Smooth muscle cell (in vitro differentiated cells): ENCODE results near the gene LSM4. TPM values are rescaled to one million over a fixed set of nuclear protein-coding genes. Genes with fewer than 3 reads are reported as not detected.

Experiments used
- DNase-seq: peaks from one replicate; lab custom pipeline; 2025; ENCODE audit not compliant: unreplicated experiment; lab: John Stamatoyannopoulos, UW
- H2AFZ ChIP-seq: fragments of 200-600 bp; sonication (generic); 2 replicates; pipeline ENCODE4 v1.6.0; 2016; ENCODE audit warnings: antibody characterized with exemption, low read depth, mild to moderate bottlenecking
- H3F3A ChIP-seq: fragments of 200-600 bp; sonication (generic); 2 replicates; pipeline ENCODE4 v1.6.0; 2017; ENCODE audit warnings: antibody characterized with exemption, low read depth
- H3K27ac ChIP-seq: fragments of 200-600 bp; sonication (generic); 2 replicates; pipeline ENCODE4 v1.5.1; 2016; ENCODE audit warnings: low read depth, mild to moderate bottlenecking
- H3K27me3 ChIP-seq: fragments of 200-600 bp; sonication (generic); 2 replicates; pipeline ENCODE4 v1.6.1; 2016; ENCODE audit warnings: low read depth, mild to moderate bottlenecking
- H3K36me3 ChIP-seq: fragments of 200-600 bp; sonication (generic); 2 replicates; pipeline ENCODE4 v1.5.1; 2016; ENCODE audit warnings: low read depth
- H3K4me1 ChIP-seq: fragments of 200-600 bp; sonication (generic); 2 replicates; pipeline ENCODE4 v1.5.1; 2016; ENCODE audit warnings: low read depth
- H3K4me2 ChIP-seq: fragments of 200-600 bp; sonication (generic); 2 replicates; pipeline ENCODE4 v1.6.0; 2016; ENCODE audit warnings: mild to moderate bottlenecking
- H3K4me3 ChIP-seq: fragments of 200-600 bp; sonication (generic); 2 replicates; pipeline ENCODE4 v1.5.1; 2016; ENCODE audit warnings: mild to moderate bottlenecking
- H3K79me2 ChIP-seq: fragments of 200-600 bp; sonication (generic); 2 replicates; pipeline ENCODE4 v1.6.0; 2016; ENCODE audit warnings: low read depth, mild to moderate bottlenecking
- H3K9ac ChIP-seq: fragments of 200-600 bp; sonication (generic); 2 replicates; pipeline ENCODE4 v1.6.0; 2016; ENCODE audit warnings: low read depth
- H3K9me3 ChIP-seq: fragments of 200-600 bp; sonication (generic); replicated peaks from 2 replicates; pipeline ENCODE4 v1.5.1; 2016; ENCODE audit warnings: low read depth
- H4K20me1 ChIP-seq: fragments of 200-600 bp; sonication (generic); 2 replicates; pipeline ENCODE4 v1.6.0; 2016; ENCODE audit warnings: low read depth
- CTCF ChIP-seq: fragments of 200-600 bp; sonication (generic); IDR thresholded peaks from 2 replicates; pipeline ENCODE4 v1.5.1; 2017; ENCODE audit warnings: borderline replicate concordance, mild to moderate bottlenecking, antibody characterized with exemption; ENCODE audit not compliant: insufficient read depth, poor library complexity, severe bottlenecking
- WGBS: methylation state at CpG from one replicate; pipeline ENCODE4 v1.1.7; 2016; ENCODE audit warnings: low lambda C conversion rate; 5-methylcytosine and 5-hydroxymethylcytosine counted together
- polyA plus RNA-seq: library from polyadenylated mRNA; unstranded; fragments of >200 nt; fragmentation: Nextera tagmentation; extraction: Ambion mirVana; gene quantifications from 2 replicates; pipeline ENCODE4 v1.2.1, GENCODE V29; 2016
- total RNA-seq: library from RNA; depleted of rRNA; stranded (reverse); fragments of >200 nt; gene quantifications from 2 replicates; pipeline ENCODE4 v1.2.3, GENCODE V29; 2014

The LSM4 gene
- total and polyA plus RNA-seq, 2 experiments from 2014 or later: 116 to 156 TPM

GRCh38 chr19:18342090-18342632, 19.3 kb upstream of the LSM4 start:
- WGBS: 88% methylated on average over 8 of the region's 8 CpGs
- H3K4me2 ChIP-seq: no peak overlapping the region
- no peak for DNase-seq

GRCh38 chr19:18340990-18341868, 18.4 kb upstream of the LSM4 start:
- no peaks in the 10 kb centered on the region for H3K79me2 ChIP-seq
- no peaks in the 10 kb centered on the region for H3F3A ChIP-seq
- H3K27ac ChIP-seq: no peak overlapping the region
- H4K20me1 ChIP-seq: no peaks in the 10 kb centered on the region
- H3K4me3 ChIP-seq: peak overlapping the region; percentile 83
- peak overlapping the region; percentile 79 for H2AFZ ChIP-seq
- no peak for TF ChIP-seq CTCF
- WGBS: 4% methylated on average over 13 of the region's 18 CpGs
- H3K9me3 ChIP-seq: no peaks in the 10 kb centered on the region
- H3K9ac ChIP-seq: peak overlapping the region; percentile 58
- DNase-seq: peak; percentile 5
- no peaks in the 10 kb centered on the region for H3K27me3 ChIP-seq
- no peaks in the 10 kb centered on the region for H3K36me3 ChIP-seq
- H3K4me2 ChIP-seq: peak overlapping the region; percentile 96
- peaks cover 9% of the 10 kb centered on the region for H3K4me1 ChIP-seq

More at GRCh38 chr19:18342090-18342632, 19.3 kb upstream of the LSM4 start:
- Histone ChIP-seq H4K20me1 (no peaks in the 10 kb centered on the region), H3K36me3 (no peaks in the 10 kb centered on the region), H2AFZ (no peak overlapping the region), H3K4me3 (no peak overlapping the region), H3F3A (no peaks in the 10 kb centered on the region), H3K9ac (no peak overlapping the region), H3K27me3 (no peaks in the 10 kb centered on the region), H3K27ac (no peak overlapping the region), H3K79me2 (no peaks in the 10 kb centered on the region), H3K4me1 (peaks cover 9% of the 10 kb centered on the region), H3K9me3 (no peaks in the 10 kb centered on the region)
- no peak for TF ChIP-seq CTCF

GRCh38 chr19:18340190-18340989, 17.5 kb upstream of the LSM4 start, which contains the start of gene PGPEP1:
Gene PGPEP1 (plus strand): TSS chr19:18340598. CDS start chr19:18340682, 84 bp downstream.
- peaks cover 9% of the 10 kb centered on the region for H3K4me1 ChIP-seq
- H3F3A ChIP-seq: no peaks in the 10 kb centered on the region
- H3K9ac ChIP-seq: peak within 1 kb of the TSS; percentile 58
- 13% methylated on average over 39 of the region's 69 CpGs for WGBS
- peak within 1 kb of the TSS; percentile 79 for H2AFZ ChIP-seq
- TF ChIP-seq CTCF: no peak
- peak within 1 kb of the TSS; percentile 83 for H3K4me3 ChIP-seq
- no peaks in the 10 kb centered on the region for H3K36me3 ChIP-seq
- H3K9me3 ChIP-seq: no peaks in the 10 kb centered on the region
- no peaks in the 10 kb centered on the region for H3K79me2 ChIP-seq
- peak within 1 kb of the TSS; percentile 96 for H3K4me2 ChIP-seq
- DNase-seq: peak; percentile 5
- no peak within 1 kb of the TSS for H3K27ac ChIP-seq
- H3K27me3 ChIP-seq: no peaks in the 10 kb centered on the region
- H4K20me1 ChIP-seq: no peaks in the 10 kb centered on the region
